ENCODE data around the gene PRH2.

DNA sequence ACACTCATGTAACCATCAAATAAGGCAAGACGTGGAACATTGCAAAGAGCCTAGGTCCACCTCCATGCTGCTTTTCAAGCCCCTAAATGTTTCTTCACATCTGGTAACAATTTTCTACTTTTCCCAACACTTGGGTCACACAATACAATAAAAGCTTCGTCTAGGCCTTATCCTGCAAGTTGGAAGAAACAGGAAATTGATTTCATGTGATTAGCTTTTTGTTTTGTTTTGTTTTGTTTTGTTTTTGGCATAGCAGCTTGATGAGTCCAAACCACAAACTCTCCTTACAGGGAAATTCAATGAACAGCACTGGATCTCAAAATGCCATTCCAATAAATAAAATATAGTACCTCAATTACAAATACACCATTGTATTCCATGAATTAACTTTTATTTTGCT lies 38.4 kb downstream of the PRH2 start:
- TF ChIP-seq, protein P1, sequence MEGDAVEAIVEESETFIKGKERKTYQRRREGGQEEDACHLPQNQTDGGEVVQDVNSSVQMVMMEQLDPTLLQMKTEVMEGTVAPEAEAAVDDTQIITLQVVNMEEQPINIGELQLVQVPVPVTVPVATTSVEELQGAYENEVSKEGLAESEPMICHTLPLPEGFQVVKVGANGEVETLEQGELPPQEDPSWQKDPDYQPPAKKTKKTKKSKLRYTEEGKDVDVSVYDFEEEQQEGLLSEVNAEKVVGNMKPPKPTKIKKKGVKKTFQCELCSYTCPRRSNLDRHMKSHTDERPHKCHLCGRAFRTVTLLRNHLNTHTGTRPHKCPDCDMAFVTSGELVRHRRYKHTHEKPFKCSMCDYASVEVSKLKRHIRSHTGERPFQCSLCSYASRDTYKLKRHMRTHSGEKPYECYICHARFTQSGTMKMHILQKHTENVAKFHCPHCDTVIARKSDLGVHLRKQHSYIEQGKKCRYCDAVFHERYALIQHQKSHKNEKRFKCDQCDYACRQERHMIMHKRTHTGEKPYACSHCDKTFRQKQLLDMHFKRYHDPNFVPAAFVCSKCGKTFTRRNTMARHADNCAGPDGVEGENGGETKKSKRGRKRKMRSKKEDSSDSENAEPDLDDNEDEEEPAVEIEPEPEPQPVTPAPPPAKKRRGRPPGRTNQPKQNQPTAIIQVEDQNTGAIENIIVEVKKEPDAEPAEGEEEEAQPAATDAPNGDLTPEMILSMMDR (IDR thresholded peaks at IDR 0.05): no peak
- no peak for TF ChIP-seq POLR2A (IDR thresholded peaks at IDR 0.05)
